Lower leg skin (tissue), 3 donors: ENCODE data around the gene AAR2.

Source experiments
- POLR2A ChIP-seq, 2 donors: fragments of 450-650 bp; IDR thresholded peaks; one replicate each; pipeline ENCODE4 v1.6.1; 2016 to 2017; ENCODE audit warnings: antibody characterized with exemption in 2 of 2, mild to moderate bottlenecking in 1 of 2, moderate library complexity in 1 of 2
- TF ChIP-seq, protein P1 (sequence below), 3 donors: fragments of 450-650 bp; IDR thresholded peaks; one replicate each; pipeline ENCODE4 v1.5.1; 2016; ENCODE audit warnings: antibody characterized with exemption in 3 of 3, mild to moderate bottlenecking in 3 of 3, moderate library complexity in 2 of 3

DNA sequence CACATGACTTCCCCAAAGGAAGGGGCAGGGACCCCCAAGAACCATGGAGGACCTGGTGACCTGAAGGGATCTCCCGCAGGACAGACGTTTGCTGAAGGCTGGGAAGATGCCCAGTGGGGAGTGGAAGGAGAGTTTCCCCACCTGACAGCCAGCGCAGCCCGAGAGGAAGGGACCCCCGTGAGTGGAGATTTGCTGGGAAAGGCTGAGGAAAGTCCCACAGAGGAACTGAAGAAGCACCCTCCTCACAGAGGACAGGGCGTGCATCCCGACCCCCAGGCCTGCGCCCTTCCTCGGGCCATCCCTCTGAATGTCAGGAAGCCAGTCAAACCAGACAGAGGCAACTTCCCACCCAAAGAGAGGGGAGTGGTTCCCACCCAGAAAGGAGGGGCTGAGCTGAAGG, 29.6 kb upstream of the AAR2 start:
- TF ChIP-seq POLR2A (IDR thresholded peaks at IDR 0.05), result no peak
- TF ChIP-seq, protein P1, sequence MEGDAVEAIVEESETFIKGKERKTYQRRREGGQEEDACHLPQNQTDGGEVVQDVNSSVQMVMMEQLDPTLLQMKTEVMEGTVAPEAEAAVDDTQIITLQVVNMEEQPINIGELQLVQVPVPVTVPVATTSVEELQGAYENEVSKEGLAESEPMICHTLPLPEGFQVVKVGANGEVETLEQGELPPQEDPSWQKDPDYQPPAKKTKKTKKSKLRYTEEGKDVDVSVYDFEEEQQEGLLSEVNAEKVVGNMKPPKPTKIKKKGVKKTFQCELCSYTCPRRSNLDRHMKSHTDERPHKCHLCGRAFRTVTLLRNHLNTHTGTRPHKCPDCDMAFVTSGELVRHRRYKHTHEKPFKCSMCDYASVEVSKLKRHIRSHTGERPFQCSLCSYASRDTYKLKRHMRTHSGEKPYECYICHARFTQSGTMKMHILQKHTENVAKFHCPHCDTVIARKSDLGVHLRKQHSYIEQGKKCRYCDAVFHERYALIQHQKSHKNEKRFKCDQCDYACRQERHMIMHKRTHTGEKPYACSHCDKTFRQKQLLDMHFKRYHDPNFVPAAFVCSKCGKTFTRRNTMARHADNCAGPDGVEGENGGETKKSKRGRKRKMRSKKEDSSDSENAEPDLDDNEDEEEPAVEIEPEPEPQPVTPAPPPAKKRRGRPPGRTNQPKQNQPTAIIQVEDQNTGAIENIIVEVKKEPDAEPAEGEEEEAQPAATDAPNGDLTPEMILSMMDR (IDR thresholded peaks at IDR 0.05), result no peak
